ENCODE results near the gene NFATC1.
A peak's percentile ranks its signal among the peaks of the same experiment; 100 is the strongest.

- TF ChIP-seq CTCF (conservative IDR thresholded peaks at IDR 0.05) (no peak), ZFX (IDR thresholded peaks at IDR 0.05) (peak; percentile 51; the same call in 1 of the 2 replicates)
Measured at GRCh38 chr18:79576686-79577351, 181.1 kb downstream of the NFATC1 start.

Measured in C4-2B (cell line).